Small intestine (tissue), 7 donors: ENCODE data around the gene CXCL3. TPM values are rescaled to one million over a fixed set of nuclear protein-coding genes. Genes with fewer than 3 reads are reported as not detected.

Experiments used
- DNase-seq, 2 donors: peaks; one replicate each; pipeline versions ENCODE4 v3.0.0 to v3.0.0-alpha.2; 2013
- FAIRE-seq: peaks from 2 replicates; lab custom pipeline; 2012; peaks lifted over from hg19 to GRCh38; lab: Jason Lieb, UNC
- H3K27ac ChIP-seq, 3 donors: one replicate each; pipeline ENCODE4 v1.5.1; 2013; ENCODE audit warnings: low read length in 2 of 3, mild to moderate bottlenecking in 2 of 3, control low read depth in 1 of 3, inconsistent platforms in 1 of 3, low read depth in 1 of 3, moderate library complexity in 1 of 3
- H3K27me3 ChIP-seq, 3 donors: one replicate each; pipeline ENCODE4 v1.6.1; 2013; ENCODE audit warnings: low read length in 3 of 3, inconsistent platforms in 1 of 3; ENCODE audit not compliant: control insufficient read depth in 3 of 3, insufficient read depth in 3 of 3
- H3K36me3 ChIP-seq, 3 donors: one replicate each; pipeline ENCODE4 v1.6.1; 2013; ENCODE audit warnings: low read length in 3 of 3, inconsistent platforms in 1 of 3, low read depth in 1 of 3, mild to moderate bottlenecking in 1 of 3, moderate library complexity in 1 of 3; ENCODE audit not compliant: control insufficient read depth in 3 of 3, insufficient read depth in 2 of 3
- H3K4me1 ChIP-seq, 3 donors: one replicate each; pipeline ENCODE4 v1.6.1; 2013; ENCODE audit warnings: low read length in 2 of 3, inconsistent platforms in 1 of 3, low read depth in 1 of 3, mild to moderate bottlenecking in 1 of 3, moderate library complexity in 1 of 3; ENCODE audit not compliant: control insufficient read depth in 3 of 3, insufficient read depth in 2 of 3
- H3K4me3 ChIP-seq, 3 donors: one replicate each; pipeline ENCODE4 v1.5.1; 2013; ENCODE audit warnings: low read length in 3 of 3, control low read depth in 1 of 3, inconsistent platforms in 1 of 3, low read depth in 1 of 3, mild to moderate bottlenecking in 1 of 3, moderate library complexity in 1 of 3
- H3K9me3 ChIP-seq, 2 donors: one replicate each; pipeline ENCODE4 v1.6.1; 2013; ENCODE audit warnings: low read depth in 1 of 2, low read length in 1 of 2; ENCODE audit not compliant: control insufficient read depth in 2 of 2, insufficient read depth in 1 of 2
- WGBS, 3 donors: extraction: QIAGEN DNeasy Blood & Tissue Kit; methylation state at CpG; one replicate each; pipeline ENCODE4 v1.1.7; 2013; 5-methylcytosine and 5-hydroxymethylcytosine counted together
- polyA plus RNA-seq, 4 donors: library from polyadenylated mRNA; stranded (reverse) in 3 of 4; unstranded in 1 of 4; fragments of 200-250 nt in 3 of 4; fragments of 120-200 nt in 1 of 4; gene quantifications; one replicate each; pipeline versions ENCODE4 v1.2.1 to v1.2.3, GENCODE V29; 2013
- donor health status: healthy with polysubstance abuse.
- donor health status: control.
- donor health status: control.
- donor health status: Bipolar disorder and iron deficiency.
- donor health status: healthy.

The CXCL3 gene
- polyA plus RNA-seq, 4 donors: 0.89 to 5.6 (median 4.9) TPM; not detected in 1

DNA sequence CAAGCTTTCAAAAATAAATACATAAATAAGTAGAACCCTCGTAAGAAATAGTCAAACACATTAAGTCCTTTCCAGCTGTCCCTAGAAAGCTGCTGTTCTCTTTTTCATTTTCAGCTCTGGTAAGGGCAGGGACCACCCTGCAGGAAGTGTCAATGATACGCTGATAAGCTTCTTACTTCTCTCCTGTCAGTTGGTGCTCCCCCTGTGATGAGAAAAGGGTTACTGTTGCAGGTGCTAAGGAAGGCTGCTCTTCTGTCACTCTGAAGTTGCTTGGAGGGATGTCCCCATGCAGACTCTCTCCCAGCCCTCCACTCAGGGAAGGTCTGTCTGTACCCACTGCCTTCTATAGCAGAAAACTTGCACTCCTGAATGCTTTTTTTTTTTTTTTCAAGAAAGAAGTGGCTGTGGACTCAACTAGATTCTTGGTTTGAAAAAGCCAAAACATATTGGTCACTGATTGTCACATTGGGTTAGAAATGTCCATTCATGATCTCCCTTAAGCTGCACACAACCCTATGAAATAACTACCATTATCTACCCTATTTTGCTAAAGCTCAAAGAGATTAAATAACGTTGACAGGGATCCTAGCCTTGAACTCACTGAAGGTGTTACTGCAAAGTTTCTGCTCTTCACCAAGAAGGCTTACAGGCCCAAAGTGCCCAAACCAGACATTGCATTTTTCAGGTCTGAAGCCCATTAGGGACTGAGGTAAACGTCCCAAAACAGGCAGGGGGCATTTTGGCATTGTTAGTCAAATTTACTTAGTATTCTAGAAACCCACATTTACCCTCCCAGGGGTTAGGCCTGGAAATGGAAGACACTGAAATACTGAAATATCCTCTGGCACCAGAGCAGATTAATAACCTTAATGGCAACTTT, 1.2 kb downstream of the CXCL3 start:
- no peak for FAIRE-seq
- no peak overlapping the region for H3K27ac ChIP-seq

GRCh38 chr4:74033739-74034138, 4.8 kb downstream of the CXCL3 start:
- Histone ChIP-seq H3K9me3 (no peaks in the 10 kb centered on the region), H3K36me3 (no peaks in the 10 kb centered on the region), H3K4me3 (no peak overlapping the region), H3K4me1 (peaks cover 0 to 5% (median 0%) of the 10 kb centered on the region in 3 donors), H3K27ac (no peak overlapping the region), H3K27me3 (no peaks in the 10 kb centered on the region)
- FAIRE-seq (no peak), DNase-seq (no peak)

More for the DNA sequence above, 1.2 kb downstream of the CXCL3 start:
- 49 to 56% (median 55%) methylated on average over 4 of the region's 4 CpGs for WGBS, 3 donors
- H3K4me1 ChIP-seq: peaks cover 0 to 10% (median 0%) of the 10 kb centered on the region in 3 donors
- no peaks in the 10 kb centered on the region for H3K9me3 ChIP-seq
- no peaks in the 10 kb centered on the region for H3K36me3 ChIP-seq
- DNase-seq: peak in 1 of 2 donors; percentile 23
- H3K27me3 ChIP-seq: no peaks in the 10 kb centered on the region
- peak overlapping the region; percentile 52 to 94 (median 53) for H3K4me3 ChIP-seq

DNA sequence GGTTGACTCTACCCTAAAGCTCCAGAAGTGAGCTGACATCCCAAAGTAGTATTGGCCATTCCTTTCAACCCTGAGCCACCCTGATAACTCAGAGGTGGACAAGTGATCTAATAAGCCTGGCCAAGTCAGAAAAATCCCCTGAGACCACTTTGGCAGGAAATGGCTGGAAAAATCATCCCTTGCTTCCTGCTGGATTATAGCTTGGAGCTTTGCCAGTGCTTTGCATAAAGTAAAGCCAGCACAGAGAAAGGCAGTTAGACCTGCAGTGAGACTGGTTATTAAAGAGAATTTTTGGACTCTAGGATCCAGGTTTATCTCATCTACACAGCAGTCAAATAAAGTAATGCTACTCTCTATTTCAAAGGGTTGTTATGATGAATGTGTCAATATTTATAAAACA, 6.4 kb downstream of the CXCL3 start:
- Histone ChIP-seq H3K4me3 (no peak overlapping the region), H3K27ac (peak overlapping the region in 1 of 3 donors; percentile 17)
- peak in 1 of 2 donors; percentile 29 for DNase-seq

GRCh38 chr4:74031576-74031975, 6.9 kb downstream of the CXCL3 start:
- Histone ChIP-seq H3K27me3 (no peaks in the 10 kb centered on the region), H3K27ac (peak overlapping the region in 1 of 3 donors; percentile 17), H3K4me3 (no peak overlapping the region), H3K4me1 (no peaks in the 10 kb centered on the region), H3K36me3 (no peaks in the 10 kb centered on the region), H3K9me3 (no peaks in the 10 kb centered on the region)
- FAIRE-seq (no peak), DNase-seq (no peak)

More for the DNA sequence above, 6.4 kb downstream of the CXCL3 start:
- no peak for FAIRE-seq
- Histone ChIP-seq H3K27me3 (no peaks in the 10 kb centered on the region), H3K36me3 (no peaks in the 10 kb centered on the region), H3K9me3 (no peaks in the 10 kb centered on the region), H3K4me1 (peaks cover 0 to under 1% (median 0%) of the 10 kb centered on the region in 3 donors)

GRCh38 chr4:74030285-74030684, 8.2 kb downstream of the CXCL3 start:
- no peak for FAIRE-seq
- Histone ChIP-seq H3K4me1 (no peaks in the 10 kb centered on the region), H3K27me3 (no peaks in the 10 kb centered on the region), H3K9me3 (peaks cover 0 to 3% of the 10 kb centered on the region in 2 donors), H3K4me3 (no peak overlapping the region), H3K36me3 (no peaks in the 10 kb centered on the region), H3K27ac (no peak overlapping the region)
- DNase-seq: peak; percentile 20 to 44

DNA sequence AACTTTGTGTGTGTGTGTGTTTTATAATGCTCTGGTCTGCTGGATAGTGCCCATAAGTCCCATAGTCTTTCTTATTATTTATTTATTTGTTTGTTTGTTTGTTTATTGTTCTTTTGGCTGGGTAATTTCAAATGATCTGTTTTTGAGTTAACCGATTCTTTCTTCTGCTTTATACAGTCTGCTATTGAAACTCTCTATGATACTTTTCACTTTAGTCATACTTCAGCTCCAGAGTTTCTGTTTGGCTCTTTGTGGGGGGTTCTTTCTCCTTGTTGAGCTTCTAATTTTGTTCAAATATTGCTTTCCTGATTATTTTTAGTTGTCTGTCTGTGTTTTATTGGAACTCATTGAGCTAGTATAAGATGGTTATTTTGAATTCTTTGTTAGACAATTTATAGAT, 10.0 kb downstream of the CXCL3 start:
- Histone ChIP-seq H3K27me3 (no peaks in the 10 kb centered on the region), H3K4me1 (no peaks in the 10 kb centered on the region), H3K9me3 (peaks cover 0 to 3% of the 10 kb centered on the region in 2 donors), H3K36me3 (no peaks in the 10 kb centered on the region), H3K4me3 (no peak overlapping the region), H3K27ac (no peak overlapping the region)
- WGBS, 3 donors: 4 to 52% (median 43%) methylated on average over 1 of the region's 1 CpG
- no peak for DNase-seq
- no peak for FAIRE-seq

GRCh38 chr4:74023709-74024108, 14.8 kb downstream of the CXCL3 start:
- H3K27ac ChIP-seq: peak overlapping the region in 2 of 3 donors; percentile 47 to 67
- WGBS, 3 donors: 28 to 60% (median 28%) methylated on average over 2 of the region's 2 CpGs

DNA sequence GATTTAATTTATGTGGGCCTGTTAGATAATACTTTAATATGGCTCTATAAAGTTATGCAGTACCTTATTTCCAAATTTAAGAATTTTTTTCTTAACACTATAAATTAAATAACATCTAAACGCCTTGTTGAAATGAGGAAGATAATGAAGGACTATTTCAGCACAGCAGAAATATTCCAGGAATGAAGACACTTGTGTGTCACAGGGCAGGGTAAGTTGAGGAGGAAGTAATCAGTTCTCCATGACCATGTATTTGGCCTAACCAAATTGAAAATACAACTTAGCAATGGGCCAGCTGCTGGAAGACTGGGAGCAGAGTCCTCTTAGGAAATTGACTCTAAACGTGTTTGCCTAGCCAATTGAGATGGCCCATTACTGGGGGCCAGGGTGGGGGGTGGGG, 16.9 kb downstream of the CXCL3 start:
- no peaks in the 10 kb centered on the region for H3K36me3 ChIP-seq
- DNase-seq: no peak
- no peaks in the 10 kb centered on the region for H3K27me3 ChIP-seq
- H3K4me3 ChIP-seq: no peak overlapping the region
- H3K9me3 ChIP-seq: peaks cover 0 to 3% of the 10 kb centered on the region in 2 donors
- H3K4me1 ChIP-seq: no peaks in the 10 kb centered on the region
- FAIRE-seq: no peak
- WGBS, 3 donors: 29 to 44% (median 43%) methylated on average over 2 of the region's 2 CpGs
- H3K27ac ChIP-seq: no peak overlapping the region

More at GRCh38 chr4:74023709-74024108, 14.8 kb downstream of the CXCL3 start:
- no peaks in the 10 kb centered on the region for H3K36me3 ChIP-seq
- no peaks in the 10 kb centered on the region for H3K27me3 ChIP-seq
- no peaks in the 10 kb centered on the region for H3K4me1 ChIP-seq
- FAIRE-seq (no peak), DNase-seq (peak; percentile 37 to 74)
- no peak overlapping the region for H3K4me3 ChIP-seq
- H3K9me3 ChIP-seq: peaks cover 0 to 3% of the 10 kb centered on the region in 2 donors
